ENCODE data around the gene UBE2QL1.

Gene UBE2QL1

GRCh38 chr5:6467591-6467990, 18.9 kb downstream of the UBE2QL1 start:
- no peak for DNase-seq
- TF ChIP-seq POLR2A (IDR thresholded peaks at IDR 0.05; ENCODE audit: low read length) (no peak), GATA1 (IDR thresholded peaks at IDR 0.05; ENCODE audit: low read depth, low read length) (no peak)

GRCh38 chr5:6468104-6468503, 19.4 kb downstream of the UBE2QL1 start:
- no peak for TF ChIP-seq POLR2A (IDR thresholded peaks at IDR 0.05; ENCODE audit: low read length)
- no peak for TF ChIP-seq GATA1 (IDR thresholded peaks at IDR 0.05; ENCODE audit: low read depth, low read length)

DNA sequence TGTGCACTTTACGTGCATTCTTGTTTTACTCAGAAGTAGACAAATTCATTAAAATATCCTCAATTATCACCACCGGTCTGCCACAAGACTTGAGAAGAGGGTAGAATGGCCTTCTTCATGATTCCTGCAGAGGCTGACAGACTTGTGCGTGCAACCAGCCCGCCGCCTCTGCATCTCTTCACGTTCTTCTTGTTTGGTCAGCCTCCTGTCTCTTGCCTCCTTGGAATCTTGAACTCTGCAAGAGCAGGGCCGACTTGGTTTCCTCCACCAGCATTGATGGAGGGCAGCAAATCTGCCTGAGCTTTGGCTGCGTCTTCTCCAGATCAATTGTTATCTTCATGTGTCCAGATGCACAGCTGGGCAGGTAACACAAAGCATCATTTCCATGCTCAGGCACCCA, 20.2 kb downstream of the UBE2QL1 start:
- DNase-seq = no peak
- TF ChIP-seq GATA1 (IDR thresholded peaks at IDR 0.05; ENCODE audit: low read depth, low read length) (no peak), POLR2A (IDR thresholded peaks at IDR 0.05; ENCODE audit: low read length) (no peak)

More at GRCh38 chr5:6468104-6468503, 19.4 kb downstream of the UBE2QL1 start:
- no peak for DNase-seq

- no peak for DNase-seq
- no peak for TF ChIP-seq GATA1 (IDR thresholded peaks at IDR 0.05; ENCODE audit: low read depth, low read length)
- no peak for TF ChIP-seq POLR2A (IDR thresholded peaks at IDR 0.05; ENCODE audit: low read length)
These were observed 21.2 kb downstream of the UBE2QL1 start for GRCh38 chr5:6469836-6470235.

DNA sequence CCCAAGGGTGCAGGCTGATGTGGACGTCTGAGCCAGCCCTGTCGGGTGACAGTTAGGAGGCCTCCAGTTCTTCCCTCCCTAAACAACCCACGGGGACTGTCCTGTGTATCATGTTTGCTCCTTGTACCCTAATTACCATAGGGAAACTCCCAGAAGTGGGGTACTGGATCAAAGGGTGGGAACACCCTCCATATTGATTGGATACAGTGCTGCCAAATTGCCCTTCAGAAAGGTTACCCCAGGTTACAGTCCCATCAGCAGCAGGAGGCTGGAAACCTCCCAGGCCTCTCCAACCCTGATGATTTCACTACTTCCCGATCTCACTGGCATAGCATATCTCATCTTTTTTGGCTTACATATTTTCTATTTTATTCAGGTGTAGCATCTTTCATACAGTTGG, 22.0 kb downstream of the UBE2QL1 start:
- TF ChIP-seq POLR2A (IDR thresholded peaks at IDR 0.05; ENCODE audit: low read length) (no peak), GATA1 (IDR thresholded peaks at IDR 0.05; ENCODE audit: low read depth, low read length) (no peak)
- no peak for DNase-seq

- DNase-seq = no peak
- no peak for TF ChIP-seq POLR2A (IDR thresholded peaks at IDR 0.05; ENCODE audit: low read length)
- TF ChIP-seq GATA1 (IDR thresholded peaks at IDR 0.05; ENCODE audit: low read depth, low read length) = no peak
These were observed 22.6 kb downstream of the UBE2QL1 start for GRCh38 chr5:6471252-6471651.

- TF ChIP-seq POLR2A (IDR thresholded peaks at IDR 0.05; ENCODE audit: low read length) (no peak), GATA1 (IDR thresholded peaks at IDR 0.05; ENCODE audit: low read depth, low read length) (no peak)
- no peak for DNase-seq
These were observed 24.1 kb downstream of the UBE2QL1 start for GRCh38 chr5:6472792-6473191.

GRCh38 chr5:6473284-6473683, 24.6 kb downstream of the UBE2QL1 start:
- DNase-seq = no peak

GRCh38 chr5:6475626-6476312, 27.1 kb downstream of the UBE2QL1 start:
- no peak for DNase-seq
- no peak for TF ChIP-seq POLR2A (IDR thresholded peaks at IDR 0.05; ENCODE audit: low read length)

More at GRCh38 chr5:6473284-6473683, 24.6 kb downstream of the UBE2QL1 start:
- TF ChIP-seq POLR2A (IDR thresholded peaks at IDR 0.05; ENCODE audit: low read length) = no peak
- TF ChIP-seq GATA1 (IDR thresholded peaks at IDR 0.05; ENCODE audit: low read depth, low read length) = no peak

- no peak for DNase-seq
- TF ChIP-seq POLR2A (IDR thresholded peaks at IDR 0.05; ENCODE audit: low read length) (no peak), GATA1 (IDR thresholded peaks at IDR 0.05; ENCODE audit: low read depth, low read length) (no peak)
These were observed 27.6 kb downstream of the UBE2QL1 start for GRCh38 chr5:6476313-6476661.

- TF ChIP-seq GATA1 (IDR thresholded peaks at IDR 0.05; ENCODE audit: low read depth, low read length) (no peak), POLR2A (IDR thresholded peaks at IDR 0.05; ENCODE audit: low read length) (no peak)
- no peak for DNase-seq
These were observed 30.1 kb downstream of the UBE2QL1 start for GRCh38 chr5:6478793-6479192.

- TF ChIP-seq POLR2A (IDR thresholded peaks at IDR 0.05; ENCODE audit: low read length) (no peak), GATA1 (IDR thresholded peaks at IDR 0.05; ENCODE audit: low read depth, low read length) (no peak)
- no peak for DNase-seq
These were observed 31.7 kb downstream of the UBE2QL1 start for GRCh38 chr5:6480133-6481051.

- TF ChIP-seq POLR2A (IDR thresholded peaks at IDR 0.05; ENCODE audit: low read length) = no peak
- TF ChIP-seq GATA1 (IDR thresholded peaks at IDR 0.05; ENCODE audit: low read depth, low read length) = no peak
- no peak for DNase-seq
These were observed 34.1 kb downstream of the UBE2QL1 start for GRCh38 chr5:6482735-6483134.

DNA sequence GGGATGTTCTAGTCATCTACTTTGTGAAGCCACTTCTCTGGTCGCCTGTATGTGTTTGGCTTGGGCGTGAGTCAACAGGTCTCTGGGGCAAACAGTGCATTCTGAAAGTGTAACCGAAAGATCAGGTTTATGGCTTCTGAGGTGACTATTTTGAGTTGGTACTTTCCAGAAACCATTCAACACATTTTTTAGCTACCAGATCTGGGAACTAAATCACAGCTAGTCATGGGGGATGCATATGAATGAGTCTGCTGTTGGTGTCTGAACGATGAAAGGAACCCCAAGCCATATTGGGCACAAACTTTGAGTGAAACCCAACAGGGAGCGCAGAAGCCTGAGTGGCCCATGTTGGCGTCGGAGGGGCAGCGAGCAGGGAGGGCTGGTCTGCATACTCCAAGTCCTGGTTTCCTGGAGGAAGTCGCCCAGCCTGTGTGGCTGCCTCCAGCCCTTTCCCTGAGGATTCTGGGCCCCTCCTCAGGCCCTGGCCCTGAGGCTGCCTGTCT, 35.3 kb downstream of the UBE2QL1 start:
- DNase-seq = no peak
- TF ChIP-seq POLR2A (IDR thresholded peaks at IDR 0.05; ENCODE audit: low read length) = no peak
- no peak for TF ChIP-seq GATA1 (IDR thresholded peaks at IDR 0.05; ENCODE audit: low read depth, low read length)
